Keratinocyte (primary cell): ENCODE measurements around the gene ZBTB40. TPM values are rescaled to one million over a fixed set of nuclear protein-coding genes. Genes with fewer than 3 reads are reported as not detected.

ENCODE experiments used
- DNase-seq: peaks from one replicate; pipeline ENCODE4 v3.0.0-alpha.2; 2011; ENCODE audit warnings: low read depth, missing footprints, low spot score
- FAIRE-seq: peaks from 2 replicates; lab custom pipeline; 2011; peaks lifted over from hg19 to GRCh38; lab: Jason Lieb, UNC
- H2AFZ ChIP-seq: 2 replicates; pipeline ENCODE4 v1.6.0; 2012; ENCODE audit warnings: low read length, control low read depth, inconsistent platforms; ENCODE audit not compliant: control insufficient read depth
- H3K27ac ChIP-seq: 2 replicates; pipeline ENCODE4 v1.5.1; 2011; ENCODE audit warnings: low read length; ENCODE audit not compliant: control insufficient read depth, insufficient read depth
- H3K27me3 ChIP-seq: 3 replicates; pipeline ENCODE4 v1.6.0; 2011; ENCODE audit warnings: low read length; ENCODE audit not compliant: control insufficient read depth, insufficient read depth; ENCODE audit errors: extremely low read depth
- H3K36me3 ChIP-seq, 2 experiments: 2 replicates in 1 of 2; 3 replicates in 1 of 2; pipeline ENCODE4 v1.5.1; 2011; ENCODE audit warnings: low read length in 2 of 2, mild to moderate bottlenecking in 1 of 2; ENCODE audit not compliant: control insufficient read depth in 2 of 2, insufficient read depth in 2 of 2; ENCODE audit errors: extremely low read depth in 1 of 2
- H3K4me1 ChIP-seq: 3 replicates; pipeline ENCODE4 v1.5.1; 2011; ENCODE audit warnings: low read length; ENCODE audit not compliant: control insufficient read depth, insufficient read depth; ENCODE audit errors: extremely low read depth
- H3K4me2 ChIP-seq: 3 replicates; pipeline ENCODE4 v1.6.0; 2011; ENCODE audit warnings: low read depth, low read length; ENCODE audit not compliant: control insufficient read depth, insufficient read depth; ENCODE audit errors: extremely low read depth
- H3K4me3 ChIP-seq, 3 experiments: fragments of 200-600 bp in 1 of 3; sonication (generic) in 1 of 3; 2 replicates in 2 of 3; 3 replicates in 1 of 3; pipeline ENCODE4 v1.5.1; 2011 to 2016; ENCODE audit warnings: low read length in 3 of 3, mild to moderate bottlenecking in 3 of 3, control low read depth in 2 of 3, inconsistent platforms in 1 of 3, low read depth in 1 of 3, mixed read lengths in 1 of 3, mixed run types in 1 of 3, moderate library complexity in 1 of 3; ENCODE audit not compliant: control insufficient read depth in 2 of 3, insufficient read depth in 2 of 3; ENCODE audit errors: extremely low read depth in 1 of 3
- H3K79me2 ChIP-seq: 2 replicates; pipeline ENCODE4 v1.6.0; 2012; ENCODE audit warnings: low read length; ENCODE audit not compliant: control insufficient read depth, insufficient read depth
- H3K9ac ChIP-seq: 3 replicates; pipeline ENCODE4 v1.6.0; 2011; ENCODE audit warnings: low read length; ENCODE audit not compliant: control insufficient read depth, insufficient read depth; ENCODE audit errors: extremely low read depth
- H3K9me1 ChIP-seq: 3 replicates; pipeline ENCODE4 v1.6.0; 2011; ENCODE audit warnings: low read length; ENCODE audit not compliant: control insufficient read depth, insufficient read depth; ENCODE audit errors: extremely low read depth
- H3K9me3 ChIP-seq: 2 replicates; pipeline ENCODE4 v1.5.1; 2012; ENCODE audit warnings: low read depth, low read length; ENCODE audit not compliant: control insufficient read depth
- H4K20me1 ChIP-seq: 3 replicates; pipeline ENCODE4 v1.6.0; 2011; ENCODE audit warnings: low read length; ENCODE audit not compliant: control insufficient read depth, insufficient read depth; ENCODE audit errors: extremely low read depth
- EZH2 ChIP-seq: IDR thresholded peaks from one replicate; pipeline ENCODE4 v1.6.1; 2012; ENCODE audit warnings: inconsistent platforms, mild to moderate bottlenecking, low read length, moderate library complexity
- dilution Hi-C: fragments of 300-500 bp; cut with MboI; formaldehyde crosslinking; loops from one replicate; pipeline ENCODE4 v1.7.0; 2020; ENCODE audit warnings: low sequenced_read_pairs; ENCODE audit not compliant: extremely low pct_ligation_motif_present
- polyA plus RNA-seq, 5 experiments: library from polyadenylated mRNA; depleted of rRNA in 3 of 5; stranded (reverse) in 3 of 5; stranded (forward) in 1 of 5; unstranded in 1 of 5; fragments of >200 nt; gene quantifications; 1 replicate in 1 of 5; 2 replicates in 3 of 5; 3 replicates in 1 of 5; pipeline versions ENCODE4 v1.2.1 to v1.2.3, GENCODE V29; 2011 to 2012; ENCODE audit warnings: missing spikeins in 2 of 5, low read depth in 1 of 5, low replicate concordance in 1 of 5
- TF ChIP-seq, protein P1 (sequence below), 3 experiments: IDR thresholded peaks in 1 of 3; conservative IDR thresholded peaks in 1 of 3; optimal IDR thresholded peaks in 1 of 3; 2 replicates in 2 of 3; 3 replicates in 1 of 3; pipeline versions ENCODE3 to v1.5.1; 2011; ENCODE audit warnings: low read length in 3 of 3, mild to moderate bottlenecking in 3 of 3, moderate library complexity in 2 of 3, control low read depth in 1 of 3, inconsistent platforms in 1 of 3; ENCODE audit not compliant: insufficient read depth in 2 of 3; ENCODE audit errors: extremely low read depth in 1 of 3

ZBTB40 gene
- polyA plus RNA-seq, 1 donor (not counting 4 experiments of a cell fraction or from before 2014, with no cell fraction given), result 5.0 TPM

DNA sequence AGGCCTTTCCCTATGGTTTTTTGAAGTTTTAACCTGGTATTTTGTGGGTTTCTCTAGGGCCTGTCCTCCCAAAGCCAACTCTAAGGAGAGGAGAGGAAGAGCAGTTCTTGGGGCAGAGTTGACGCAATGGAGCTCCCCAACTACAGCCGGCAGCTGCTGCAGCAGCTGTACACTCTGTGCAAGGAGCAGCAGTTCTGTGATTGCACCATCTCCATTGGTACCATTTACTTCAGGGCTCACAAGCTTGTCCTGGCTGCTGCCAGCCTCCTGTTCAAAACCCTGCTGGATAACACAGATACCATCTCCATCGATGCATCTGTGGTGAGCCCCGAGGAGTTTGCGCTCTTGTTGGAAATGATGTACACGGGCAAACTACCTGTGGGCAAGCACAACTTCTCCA lies 38.2 kb downstream of the ZBTB40 start:
- no peak for FAIRE-seq
- no peaks in the 10 kb centered on the region for H3K4me1 ChIP-seq
- H3K36me3 ChIP-seq, result peaks cover 3 to 5% of the 10 kb centered on the region in 2 experiments
- no peak overlapping the region for H3K4me2 ChIP-seq
- dilution Hi-C loops, result no loop called here
- H3K9me3 ChIP-seq, result no peaks in the 10 kb centered on the region
- no peak overlapping the region for H3K27ac ChIP-seq
- no peak overlapping the region for H3K4me3 ChIP-seq
- DNase-seq, result no peak
- no peak overlapping the region for H2AFZ ChIP-seq
- peaks cover 7% of the 10 kb centered on the region for H3K79me2 ChIP-seq
- H4K20me1 ChIP-seq, result no peaks in the 10 kb centered on the region
- no peaks in the 10 kb centered on the region for H3K9me1 ChIP-seq
- TF ChIP-seq, protein P1, sequence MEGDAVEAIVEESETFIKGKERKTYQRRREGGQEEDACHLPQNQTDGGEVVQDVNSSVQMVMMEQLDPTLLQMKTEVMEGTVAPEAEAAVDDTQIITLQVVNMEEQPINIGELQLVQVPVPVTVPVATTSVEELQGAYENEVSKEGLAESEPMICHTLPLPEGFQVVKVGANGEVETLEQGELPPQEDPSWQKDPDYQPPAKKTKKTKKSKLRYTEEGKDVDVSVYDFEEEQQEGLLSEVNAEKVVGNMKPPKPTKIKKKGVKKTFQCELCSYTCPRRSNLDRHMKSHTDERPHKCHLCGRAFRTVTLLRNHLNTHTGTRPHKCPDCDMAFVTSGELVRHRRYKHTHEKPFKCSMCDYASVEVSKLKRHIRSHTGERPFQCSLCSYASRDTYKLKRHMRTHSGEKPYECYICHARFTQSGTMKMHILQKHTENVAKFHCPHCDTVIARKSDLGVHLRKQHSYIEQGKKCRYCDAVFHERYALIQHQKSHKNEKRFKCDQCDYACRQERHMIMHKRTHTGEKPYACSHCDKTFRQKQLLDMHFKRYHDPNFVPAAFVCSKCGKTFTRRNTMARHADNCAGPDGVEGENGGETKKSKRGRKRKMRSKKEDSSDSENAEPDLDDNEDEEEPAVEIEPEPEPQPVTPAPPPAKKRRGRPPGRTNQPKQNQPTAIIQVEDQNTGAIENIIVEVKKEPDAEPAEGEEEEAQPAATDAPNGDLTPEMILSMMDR (optimal IDR thresholded peaks at IDR 0.05 in 1 of 3, IDR thresholded peaks at IDR 0.05 in 1 of 3, conservative IDR thresholded peaks at IDR 0.05 in 1 of 3; ENCODE audit: extremely low read depth in 1 of 3, insufficient read depth in 2 of 3, low read length in 3 of 3), result no peak
- no peak for TF ChIP-seq EZH2
- H3K9ac ChIP-seq, result no peak overlapping the region
- no peaks in the 10 kb centered on the region for H3K27me3 ChIP-seq

DNA sequence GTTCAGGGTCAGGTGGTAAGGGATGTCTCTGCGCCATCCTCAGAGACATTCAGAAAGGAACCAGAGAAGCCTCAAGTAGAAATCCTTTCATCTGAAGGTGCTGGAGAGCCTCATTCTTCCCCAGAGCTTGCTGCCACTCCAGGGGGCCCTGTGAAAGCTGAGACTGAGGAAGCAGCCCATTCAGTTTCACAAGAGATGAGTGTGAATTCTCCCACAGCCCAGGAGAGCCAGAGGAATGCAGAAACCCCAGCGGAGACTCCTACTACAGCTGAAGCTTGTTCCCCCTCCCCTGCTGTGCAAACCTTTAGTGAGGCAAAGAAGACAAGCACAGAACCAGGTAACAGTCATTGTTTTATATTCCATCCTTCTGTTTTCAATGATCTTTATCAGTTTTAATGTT lies 38.7 kb downstream of the ZBTB40 start:
- Histone ChIP-seq H3K4me1 (no peaks in the 10 kb centered on the region), H3K27me3 (no peaks in the 10 kb centered on the region), H3K4me2 (no peak overlapping the region), H3K9ac (no peak overlapping the region), H3K79me2 (peaks cover 4% of the 10 kb centered on the region), H3K27ac (no peak overlapping the region), H4K20me1 (no peaks in the 10 kb centered on the region), H3K9me1 (no peaks in the 10 kb centered on the region), H2AFZ (no peak overlapping the region), H3K9me3 (no peaks in the 10 kb centered on the region), H3K4me3 (no peak overlapping the region), H3K36me3 (peaks cover 3 to 5% of the 10 kb centered on the region in 2 experiments)
- no peak for TF ChIP-seq EZH2
- TF ChIP-seq, protein P1 (optimal IDR thresholded peaks at IDR 0.05 in 1 of 3, IDR thresholded peaks at IDR 0.05 in 1 of 3, conservative IDR thresholded peaks at IDR 0.05 in 1 of 3; ENCODE audit: extremely low read depth in 1 of 3, insufficient read depth in 2 of 3, low read length in 3 of 3), result no peak
- FAIRE-seq (no peak), DNase-seq (no peak)
- dilution Hi-C loops, result no loop called here
